Activated CD8-positive, alpha-beta memory T cell treated with anti-CD3 and anti-CD28 coated beads, Interleukin-2, amount 50 U/mL, for 48 hours (primary cell): ENCODE measurements around the gene GLYAT.
A peak's percentile ranks its signal among the peaks of the same experiment; 100 is the strongest.

Experiments used
- DNase-seq: peaks from one replicate; pipeline ENCODE4 v3.0.0-alpha.2; 2020

The GLYAT gene

GRCh38 chr11:58676563-58677135, 55.1 kb downstream of the GLYAT start:
- DNase-seq: no peak

DNA sequence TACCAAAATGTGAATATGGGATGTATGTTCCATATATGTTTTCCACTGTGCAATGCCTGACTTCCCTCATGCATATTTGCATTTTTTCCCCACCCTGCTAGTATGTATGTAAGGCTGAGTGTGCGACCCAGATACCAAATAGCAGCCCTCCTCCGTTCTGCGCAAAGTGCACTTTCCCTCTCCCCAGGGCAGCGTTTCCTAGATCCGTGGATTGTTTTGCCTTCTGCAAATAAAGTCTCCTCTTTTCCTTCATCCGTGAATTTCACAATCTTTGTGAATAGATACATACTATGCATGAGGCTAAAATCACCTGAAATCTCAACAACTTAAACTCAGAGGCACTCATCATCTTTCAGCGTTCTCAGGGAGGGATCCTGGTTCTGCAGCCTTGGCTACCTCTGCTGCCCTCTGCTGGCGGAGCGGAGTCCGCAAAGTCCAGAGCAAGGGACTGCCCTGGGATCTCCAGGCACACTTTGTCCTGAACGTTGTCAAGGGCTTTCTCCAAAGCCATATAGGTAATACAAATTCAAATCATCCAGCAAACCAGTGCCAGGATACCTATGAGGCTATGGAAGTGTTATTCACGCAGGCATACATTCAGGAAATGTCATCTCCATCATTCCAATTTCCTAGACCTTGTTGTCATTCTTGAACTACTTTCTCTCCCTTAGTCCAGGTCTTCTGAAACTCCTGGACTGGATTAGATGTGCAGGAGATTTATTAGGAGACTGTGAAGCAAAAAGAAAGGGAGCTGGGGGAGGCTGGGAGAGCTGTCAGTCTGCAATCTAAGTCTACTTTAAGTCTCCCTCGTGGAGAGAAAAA, 56.2 kb downstream of the GLYAT start:
- peak; percentile 90 for DNase-seq

DNA sequence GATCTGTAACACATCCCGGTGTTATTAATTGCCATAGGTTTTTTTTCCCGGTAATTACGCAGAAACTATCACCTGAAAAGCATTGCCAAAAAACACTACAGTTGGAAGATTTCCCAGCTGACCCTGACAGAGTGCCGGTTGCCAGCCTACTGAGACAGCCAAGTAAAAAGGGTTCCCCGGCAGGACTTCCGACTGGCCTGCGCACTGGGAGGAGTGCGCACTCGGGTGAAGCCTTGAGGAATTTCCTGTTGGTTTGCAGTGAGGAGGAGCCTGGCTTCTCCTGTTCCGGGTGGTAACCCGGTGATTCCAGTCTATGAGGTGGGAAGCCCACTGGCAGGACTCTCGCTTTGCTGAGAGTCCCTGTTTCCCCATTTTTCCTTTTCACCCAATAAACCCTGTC, 57.1 kb downstream of the GLYAT start:
- DNase-seq: no peak

DNA sequence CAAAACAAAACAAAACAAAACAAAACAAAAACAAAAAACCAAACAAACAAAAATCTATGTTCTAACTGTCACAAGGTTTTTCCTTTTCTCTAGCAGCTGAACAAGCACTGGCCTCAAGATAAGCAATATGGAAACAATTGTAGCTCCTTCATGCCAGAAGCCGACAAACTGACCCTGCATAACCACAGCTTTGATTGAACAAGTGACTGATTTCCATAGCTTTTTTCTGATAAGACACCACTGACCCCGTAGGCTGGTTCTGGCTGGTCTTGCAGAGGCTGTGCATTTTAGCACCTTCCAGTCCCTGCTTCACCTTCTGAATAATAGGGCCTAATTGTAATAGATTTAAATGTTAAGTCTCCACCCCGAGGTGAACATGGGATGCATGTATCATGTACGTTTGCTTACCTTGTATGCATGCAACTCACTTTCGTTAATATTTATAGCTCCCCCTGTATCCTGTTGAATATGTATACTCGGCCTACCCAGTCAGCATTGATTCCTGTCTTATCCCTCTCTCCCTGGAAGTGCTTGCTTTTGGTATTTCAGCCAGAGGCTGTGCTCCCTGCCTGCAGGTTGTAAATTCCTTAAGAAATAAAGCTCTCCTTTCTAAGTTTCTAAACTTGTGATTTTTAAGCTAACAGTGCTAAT, 59.6 kb downstream of the GLYAT start:
- DNase-seq: no peak

DNA sequence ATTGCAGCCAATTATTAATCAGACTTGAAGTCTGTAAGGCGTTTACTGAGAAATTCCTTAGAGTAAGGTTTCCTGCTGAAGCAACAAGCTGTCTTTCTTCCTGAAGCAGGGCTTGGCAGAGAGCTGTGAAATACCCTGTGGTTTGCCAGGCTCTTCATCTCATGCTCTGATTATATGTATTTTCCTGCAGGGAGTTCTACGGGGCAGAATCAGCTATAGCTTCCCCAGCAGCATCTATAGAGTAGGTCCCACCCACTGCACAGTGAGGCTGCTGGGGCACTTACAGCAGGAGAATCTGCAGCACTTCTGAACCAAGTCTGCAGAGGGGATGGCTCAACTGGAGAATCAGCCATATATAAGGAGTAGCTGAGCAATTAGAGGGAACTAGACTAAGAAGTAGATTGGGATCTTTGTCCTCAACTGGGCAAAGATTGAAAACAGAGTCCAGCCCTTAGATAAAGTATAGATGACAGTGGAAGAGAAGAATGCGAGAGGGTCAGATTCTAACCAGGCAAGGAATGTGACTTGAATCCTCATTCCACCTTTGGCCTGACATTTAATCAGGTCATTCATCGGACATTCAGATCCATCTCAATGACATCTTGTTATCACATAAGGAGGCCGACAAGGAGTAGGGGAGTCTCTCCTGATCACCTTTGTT, 71.7 kb downstream of the GLYAT start:
- DNase-seq: no peak

- DNase-seq: no peak
These were observed 72.3 kb downstream of the GLYAT start for GRCh38 chr11:58659404-58659803.
